ENCODE measurements around the gene CBX8. TPM values are rescaled to one million over a fixed set of nuclear protein-coding genes. Genes with fewer than 3 reads are reported as not detected.
A peak's percentile ranks its signal among the peaks of the same experiment; 100 is the strongest.

Gene CBX8
- total and polyA plus RNA-seq, 4 donors: 4.8 to 9.3 (median 5.5) TPM

GRCh38 chr17:79793924-79794304, 3.0 kb downstream of the CBX8 start:
- no peak overlapping the region for H3K4me3 ChIP-seq
- H3K27me3 ChIP-seq (ENCODE audit: control insufficient read depth in 3 of 3, insufficient read depth in 3 of 3, low read length in 2 of 3): peaks cover 0 to 39% (median 35%) of the 10 kb centered on the region in 3 donors
- DNase-seq (peak; percentile 50 to 68 (median 60)), ATAC-seq (ENCODE audit: insufficient read depth, low FRiP score) (no peak)
- no peaks in the 10 kb centered on the region for H3K9me3 ChIP-seq (ENCODE audit: control insufficient read depth in 4 of 4, insufficient read depth in 3 of 4, low read length in 3 of 4)
- H3K27ac ChIP-seq (ENCODE audit: low read depth in 1 of 2, low read length in 1 of 2): no peak overlapping the region
- 69 to 70% methylated on average over 3 of the region's 3 CpGs for WGBS, 2 donors
- H3K9ac ChIP-seq (ENCODE audit: insufficient read depth in 1 of 2, low read length in 2 of 2): no peak overlapping the region
- H3K36me3 ChIP-seq (ENCODE audit: control insufficient read depth in 4 of 4, insufficient read depth in 4 of 4, low read length in 4 of 4): peaks cover 0 to 7% (median 0%) of the 10 kb centered on the region in 4 donors
- peaks cover 0 to 58% (median 10%) of the 10 kb centered on the region in 5 donors for H3K4me1 ChIP-seq (ENCODE audit: control insufficient read depth in 5 of 5, insufficient read depth in 5 of 5, low read length in 5 of 5)
- TF ChIP-seq CTCF (IDR thresholded peaks at IDR 0.05; ENCODE audit: control extremely low read depth, extremely low read depth): no peak

GRCh38 chr17:79792984-79793923, 3.6 kb downstream of the CBX8 start:
- TF ChIP-seq CTCF (IDR thresholded peaks at IDR 0.05; ENCODE audit: control extremely low read depth, extremely low read depth): no peak
- H3K4me3 ChIP-seq: no peak overlapping the region
- H3K36me3 ChIP-seq (ENCODE audit: control insufficient read depth in 4 of 4, insufficient read depth in 4 of 4, low read length in 4 of 4): peaks cover 0 to 7% (median 0%) of the 10 kb centered on the region in 4 donors
- peak overlapping the region in 1 of 2 donors; percentile 2 for H3K27ac ChIP-seq (ENCODE audit: low read depth in 1 of 2, low read length in 1 of 2)
- no peak overlapping the region for H3K9ac ChIP-seq (ENCODE audit: insufficient read depth in 1 of 2, low read length in 2 of 2)
- DNase-seq (peak; percentile 66 to 86 (median 81)), ATAC-seq (ENCODE audit: insufficient read depth, low FRiP score) (no peak)
- H3K4me1 ChIP-seq (ENCODE audit: control insufficient read depth in 5 of 5, insufficient read depth in 5 of 5, low read length in 5 of 5): peaks cover 0 to 52% (median 10%) of the 10 kb centered on the region in 5 donors
- 47 to 48% methylated on average over 63 of the region's 63 CpGs for WGBS, 2 donors
- no peaks in the 10 kb centered on the region for H3K9me3 ChIP-seq (ENCODE audit: control insufficient read depth in 4 of 4, insufficient read depth in 3 of 4, low read length in 3 of 4)
- H3K27me3 ChIP-seq (ENCODE audit: control insufficient read depth in 3 of 3, insufficient read depth in 3 of 3, low read length in 2 of 3): peaks cover 0 to 39% (median 35%) of the 10 kb centered on the region in 3 donors

GRCh38 chr17:79792341-79792871, 4.5 kb downstream of the CBX8 start:
- no peak overlapping the region for H3K27ac ChIP-seq (ENCODE audit: low read depth in 1 of 2, low read length in 1 of 2)
- no peak overlapping the region for H3K9ac ChIP-seq (ENCODE audit: insufficient read depth in 1 of 2, low read length in 2 of 2)
- WGBS, 2 donors: 19 to 29% methylated on average over 22 of the region's 22 CpGs
- H3K4me1 ChIP-seq (ENCODE audit: control insufficient read depth in 5 of 5, insufficient read depth in 5 of 5, low read length in 5 of 5): peaks cover 0 to 47% (median 10%) of the 10 kb centered on the region in 5 donors
- DNase-seq: peak in 1 of 3 donors; percentile 47
- H3K4me3 ChIP-seq: no peak overlapping the region
- H3K36me3 ChIP-seq (ENCODE audit: control insufficient read depth in 4 of 4, insufficient read depth in 4 of 4, low read length in 4 of 4): peaks cover 0 to 7% (median 0%) of the 10 kb centered on the region in 4 donors
- peaks cover 0 to 41% (median 41%) of the 10 kb centered on the region in 3 donors for H3K27me3 ChIP-seq (ENCODE audit: control insufficient read depth in 3 of 3, insufficient read depth in 3 of 3, low read length in 2 of 3)
- no peaks in the 10 kb centered on the region for H3K9me3 ChIP-seq (ENCODE audit: control insufficient read depth in 4 of 4, insufficient read depth in 3 of 4, low read length in 3 of 4)
- TF ChIP-seq CTCF (IDR thresholded peaks at IDR 0.05; ENCODE audit: control extremely low read depth, extremely low read depth): no peak
- no peak for ATAC-seq (ENCODE audit: insufficient read depth, low FRiP score)
